RWPE1 (cell line): ENCODE data around the gene ANKH.

Source experiments
- CTCF ChIA-PET: fragments of 350-600 bp; sonication (Branson Sonifier 250); formaldehyde crosslinking; extraction: SDS; loops from one replicate; lab custom pipeline; 2021; lab: Yijun Ruan, JAX
- POLR2A ChIA-PET: fragments of 400-600 bp; formaldehyde crosslinking; extraction: SDS; loops from one replicate; lab custom pipeline; 2020; ENCODE audit warnings: antibody characterized with exemption; ENCODE audit not compliant: low non-redundant PET; lab: Yijun Ruan, JAX
- DNase-seq: peaks from one replicate; pipeline ENCODE4 v3.0.0; 2012; ENCODE audit warnings: low spot score
- H3K27ac ChIP-seq: fragments of 450-650 bp; 2 replicates; pipeline ENCODE4 v1.5.1; 2017
- TF ChIP-seq, protein P1 (sequence below): fragments of 450-650 bp; conservative IDR thresholded peaks from 2 replicates; pipeline ENCODE4 v1.5.1; 2017; ENCODE audit warnings: low read depth, mild to moderate bottlenecking

The ANKH gene

DNA sequence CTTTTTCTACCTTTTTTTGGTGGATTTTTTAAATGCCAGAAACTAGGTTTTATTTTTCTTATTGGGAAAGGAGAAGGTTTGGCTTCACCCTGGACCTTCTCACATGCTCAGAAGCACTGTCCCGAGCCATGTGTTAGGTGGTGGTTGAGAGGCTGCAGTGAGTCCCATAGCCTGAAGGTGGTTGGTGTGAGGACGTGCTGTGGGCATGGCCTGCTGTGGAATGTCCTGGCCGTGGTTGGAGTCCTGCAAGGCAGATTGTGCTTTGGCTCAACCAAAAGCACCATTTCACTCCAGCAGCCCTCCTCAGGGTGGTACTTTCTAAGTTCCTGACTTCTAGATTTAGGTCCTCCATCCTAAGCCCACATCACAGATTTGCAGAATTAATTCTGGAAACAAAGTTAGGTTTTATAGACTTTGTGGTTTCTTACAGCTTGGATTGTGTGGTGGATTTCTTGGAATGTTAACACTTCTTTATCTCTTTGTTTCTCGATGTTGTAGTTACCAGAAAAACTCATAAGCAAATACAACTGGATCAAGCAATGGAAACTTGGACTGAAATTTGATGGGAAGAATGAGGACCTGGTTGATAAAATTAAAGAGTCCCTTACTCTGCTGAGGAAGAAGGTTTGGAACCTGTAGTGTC is 184.4 kb downstream of the ANKH start:
- TF ChIP-seq, protein P1, sequence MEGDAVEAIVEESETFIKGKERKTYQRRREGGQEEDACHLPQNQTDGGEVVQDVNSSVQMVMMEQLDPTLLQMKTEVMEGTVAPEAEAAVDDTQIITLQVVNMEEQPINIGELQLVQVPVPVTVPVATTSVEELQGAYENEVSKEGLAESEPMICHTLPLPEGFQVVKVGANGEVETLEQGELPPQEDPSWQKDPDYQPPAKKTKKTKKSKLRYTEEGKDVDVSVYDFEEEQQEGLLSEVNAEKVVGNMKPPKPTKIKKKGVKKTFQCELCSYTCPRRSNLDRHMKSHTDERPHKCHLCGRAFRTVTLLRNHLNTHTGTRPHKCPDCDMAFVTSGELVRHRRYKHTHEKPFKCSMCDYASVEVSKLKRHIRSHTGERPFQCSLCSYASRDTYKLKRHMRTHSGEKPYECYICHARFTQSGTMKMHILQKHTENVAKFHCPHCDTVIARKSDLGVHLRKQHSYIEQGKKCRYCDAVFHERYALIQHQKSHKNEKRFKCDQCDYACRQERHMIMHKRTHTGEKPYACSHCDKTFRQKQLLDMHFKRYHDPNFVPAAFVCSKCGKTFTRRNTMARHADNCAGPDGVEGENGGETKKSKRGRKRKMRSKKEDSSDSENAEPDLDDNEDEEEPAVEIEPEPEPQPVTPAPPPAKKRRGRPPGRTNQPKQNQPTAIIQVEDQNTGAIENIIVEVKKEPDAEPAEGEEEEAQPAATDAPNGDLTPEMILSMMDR = no peak
- POLR2A ChIA-PET = no interaction called here
- DNase-seq = no peak
- peak overlapping the region; percentile 81 for H3K27ac ChIP-seq
- CTCF ChIA-PET = interaction anchor here (0.6 to 1.9 kb wide), 3 partner anchors 16 to 317 kb away, joined by 4 to 5 read pairs (median 4); no protein-coding TSS in a partner anchor

DNA sequence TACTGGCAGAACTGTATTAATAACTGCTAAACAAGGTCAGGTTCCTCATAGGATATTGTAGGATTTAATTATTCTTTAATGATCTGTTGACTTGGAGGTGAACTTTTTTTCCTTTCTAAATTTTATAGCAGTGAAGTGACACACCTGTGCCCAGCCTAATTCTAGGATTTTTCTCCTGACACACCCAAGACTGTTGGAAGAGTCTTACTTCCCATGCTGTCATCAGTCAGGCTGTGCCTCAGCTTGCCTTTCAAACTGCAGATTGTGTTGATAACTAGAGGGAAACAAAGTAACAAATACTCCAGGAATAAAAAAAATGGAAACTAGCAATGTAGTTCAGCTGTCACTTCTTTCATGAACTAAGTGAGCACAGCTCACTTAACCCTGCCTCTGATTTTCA is 185.1 kb downstream of the ANKH start:
- DNase-seq = peak; percentile 43
- peak overlapping the region; percentile 81; the same call in 1 of the 2 replicates for H3K27ac ChIP-seq
- POLR2A ChIA-PET = no interaction called here
- CTCF ChIA-PET = interaction anchor here (0.6 to 1.9 kb wide), 5 partner anchors 17 to 351 kb away, joined by 3 to 5 read pairs (median 4); no protein-coding TSS in a partner anchor
- TF ChIP-seq, protein P1 = no peak

DNA sequence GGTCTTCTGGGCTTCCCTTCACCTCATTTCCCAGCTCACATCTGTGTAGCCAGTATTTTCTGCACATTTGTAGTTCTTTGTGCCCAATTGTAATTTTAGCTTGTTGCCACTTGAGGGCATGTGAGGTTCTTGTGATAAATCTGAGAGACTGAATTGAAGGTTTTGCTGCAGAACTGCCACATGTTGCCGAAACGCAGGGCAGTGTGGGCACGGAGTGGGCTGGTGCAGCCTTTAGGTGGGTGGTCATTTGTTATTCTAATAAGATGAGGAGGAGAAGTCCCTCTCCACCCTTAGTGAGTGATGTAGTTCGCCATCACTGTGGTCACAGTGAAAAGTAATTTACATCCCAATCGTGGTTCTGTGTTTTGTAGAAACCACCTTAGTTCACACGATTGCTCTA is 185.8 kb downstream of the ANKH start:
- ChIA-PET POLR2A (no interaction called here), CTCF (interaction anchor here (0.5 to 2.0 kb wide), 14 partner anchors 17 to 1107 kb away, joined by 3 to 11 read pairs (median 4); no protein-coding TSS in a partner anchor)
- peak; percentile 67 for DNase-seq
- TF ChIP-seq, protein P1 = peak; percentile 85
- H3K27ac ChIP-seq = peak overlapping the region; percentile 31; the same call in 1 of the 2 replicates

DNA sequence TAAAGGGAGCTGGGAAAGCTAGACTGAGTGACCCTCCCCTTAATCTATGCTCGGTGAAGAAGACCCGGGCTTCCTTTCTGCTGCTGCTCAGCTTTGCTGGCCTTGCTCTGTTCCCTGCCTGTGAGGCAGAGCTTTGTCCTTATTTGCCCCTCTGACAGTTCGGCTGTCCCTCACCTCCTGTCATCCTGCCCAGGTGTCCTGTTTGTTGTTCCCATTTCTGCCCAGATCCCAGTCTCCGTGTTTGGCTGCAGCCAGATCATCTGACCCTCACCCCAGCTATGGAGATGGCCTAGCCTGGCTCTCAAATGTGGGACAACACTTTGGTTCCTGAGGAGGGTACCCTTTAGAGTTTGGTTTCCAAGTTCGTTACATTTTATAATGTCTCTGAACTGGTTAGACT is 186.8 kb downstream of the ANKH start:
- ChIA-PET POLR2A (no interaction called here), CTCF (interaction anchor here (0.7 to 2.0 kb wide), 4 partner anchors 36 to 339 kb away, joined by 3 to 10 read pairs (median 4); no protein-coding TSS in a partner anchor)
- TF ChIP-seq, protein P1 = no peak
- H3K27ac ChIP-seq = peak overlapping the region; percentile 64
- DNase-seq = no peak

DNA sequence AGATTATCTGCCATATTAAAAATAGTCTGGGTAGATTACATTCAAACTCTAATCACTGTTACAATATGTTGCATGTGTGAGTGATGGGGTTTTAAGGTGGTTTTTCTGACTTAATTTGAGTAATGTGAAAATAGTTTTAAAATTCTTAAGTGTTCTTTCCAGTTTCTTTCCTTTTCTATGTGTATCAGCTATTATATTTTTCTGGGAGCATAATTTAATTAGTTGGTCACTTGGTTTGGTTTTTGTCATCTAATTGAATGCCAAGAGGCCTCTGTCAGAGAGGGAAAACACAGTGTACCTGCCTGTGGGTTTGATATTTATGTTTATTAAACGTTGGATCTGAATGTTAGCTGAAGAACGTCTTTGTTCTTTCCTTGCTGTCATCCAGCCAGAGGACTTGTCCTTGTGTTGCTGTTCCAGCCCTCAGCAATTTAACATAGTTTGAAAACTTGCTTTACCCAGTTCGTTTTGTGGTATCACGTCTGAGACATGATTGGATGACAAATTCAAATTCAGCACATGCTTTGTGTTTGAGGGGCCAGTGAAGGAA is 187.6 kb downstream of the ANKH start:
- no peak for DNase-seq
- ChIA-PET POLR2A (no interaction called here), CTCF (interaction anchor here (1.0 to 2.0 kb wide), 3 partner anchors 35 to 330 kb away, joined by 3 to 10 read pairs (median 4); no protein-coding TSS in a partner anchor)
- peak overlapping the region; percentile 64 for H3K27ac ChIP-seq
- TF ChIP-seq, protein P1 = no peak

DNA sequence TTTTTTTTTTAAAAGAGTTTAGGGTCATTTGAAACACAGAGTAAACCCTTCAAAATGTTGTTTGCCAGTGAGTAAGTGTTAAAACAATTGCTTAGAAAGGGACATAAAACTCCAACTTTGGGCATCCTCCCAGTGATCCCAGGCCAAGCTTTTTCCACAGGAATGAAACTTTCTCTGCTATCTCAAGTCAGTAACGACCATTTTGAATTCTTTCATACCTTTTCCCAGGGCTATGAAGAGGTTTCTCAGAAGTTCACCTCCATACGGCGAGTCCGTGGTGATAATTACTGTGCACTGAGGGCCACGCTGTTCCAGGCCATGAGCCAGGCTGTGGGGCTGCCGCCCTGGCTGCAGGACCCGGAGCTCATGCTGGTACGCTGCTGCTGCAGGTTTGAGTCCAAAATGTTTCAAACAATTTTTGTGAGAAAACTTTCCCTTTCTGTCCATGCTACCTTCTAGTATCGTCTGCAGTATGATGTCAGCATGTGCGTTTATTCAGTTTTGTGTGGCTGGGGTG is 190.3 kb downstream of the ANKH start:
- no peak for DNase-seq

More for the DNA sequence above, 190.3 kb downstream of the ANKH start:
- ChIA-PET CTCF (interaction anchor here (0.8 kb wide), 1 partner anchor 99 kb away, joined by 3 read pairs; no protein-coding TSS in a partner anchor), POLR2A (interaction anchor here (0.6 kb wide), 1 partner anchor 32 kb away, joined by 3 read pairs; no protein-coding TSS in a partner anchor)
- TF ChIP-seq, protein P1 = no peak
- no peak overlapping the region for H3K27ac ChIP-seq
